Measurements from ENCODE around the gene ATP10A. TPM values are rescaled to one million over a fixed set of nuclear protein-coding genes. Genes with fewer than 3 reads are reported as not detected.

The ATP10A gene
- total RNA-seq, 1 donor from 2014 or later, result 7.6 TPM

- TF ChIP-seq, protein P1, sequence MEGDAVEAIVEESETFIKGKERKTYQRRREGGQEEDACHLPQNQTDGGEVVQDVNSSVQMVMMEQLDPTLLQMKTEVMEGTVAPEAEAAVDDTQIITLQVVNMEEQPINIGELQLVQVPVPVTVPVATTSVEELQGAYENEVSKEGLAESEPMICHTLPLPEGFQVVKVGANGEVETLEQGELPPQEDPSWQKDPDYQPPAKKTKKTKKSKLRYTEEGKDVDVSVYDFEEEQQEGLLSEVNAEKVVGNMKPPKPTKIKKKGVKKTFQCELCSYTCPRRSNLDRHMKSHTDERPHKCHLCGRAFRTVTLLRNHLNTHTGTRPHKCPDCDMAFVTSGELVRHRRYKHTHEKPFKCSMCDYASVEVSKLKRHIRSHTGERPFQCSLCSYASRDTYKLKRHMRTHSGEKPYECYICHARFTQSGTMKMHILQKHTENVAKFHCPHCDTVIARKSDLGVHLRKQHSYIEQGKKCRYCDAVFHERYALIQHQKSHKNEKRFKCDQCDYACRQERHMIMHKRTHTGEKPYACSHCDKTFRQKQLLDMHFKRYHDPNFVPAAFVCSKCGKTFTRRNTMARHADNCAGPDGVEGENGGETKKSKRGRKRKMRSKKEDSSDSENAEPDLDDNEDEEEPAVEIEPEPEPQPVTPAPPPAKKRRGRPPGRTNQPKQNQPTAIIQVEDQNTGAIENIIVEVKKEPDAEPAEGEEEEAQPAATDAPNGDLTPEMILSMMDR (IDR thresholded peaks at IDR 0.05; ENCODE audit: insufficient read depth, low read length, poor library complexity, severe bottlenecking), result no peak
- Histone ChIP-seq H3K36me3 (ENCODE audit: control insufficient read depth, insufficient read depth, low read length) (no peaks in the 10 kb centered on the region), H3K4me3 (ENCODE audit: low read depth, low read length) (no peak overlapping the region), H3K27me3 (ENCODE audit: control insufficient read depth, insufficient read depth, low read length) (no peaks in the 10 kb centered on the region)
- DNase-seq (ENCODE audit: low read depth), result no peak
These were observed 61.4 kb downstream of the ATP10A start for GRCh38 chr15:25801586-25802284.

GRCh38 chr15:25800761-25801515, 62.2 kb downstream of the ATP10A start:
- no peaks in the 10 kb centered on the region for H3K27me3 ChIP-seq (ENCODE audit: control insufficient read depth, insufficient read depth, low read length)

DNA sequence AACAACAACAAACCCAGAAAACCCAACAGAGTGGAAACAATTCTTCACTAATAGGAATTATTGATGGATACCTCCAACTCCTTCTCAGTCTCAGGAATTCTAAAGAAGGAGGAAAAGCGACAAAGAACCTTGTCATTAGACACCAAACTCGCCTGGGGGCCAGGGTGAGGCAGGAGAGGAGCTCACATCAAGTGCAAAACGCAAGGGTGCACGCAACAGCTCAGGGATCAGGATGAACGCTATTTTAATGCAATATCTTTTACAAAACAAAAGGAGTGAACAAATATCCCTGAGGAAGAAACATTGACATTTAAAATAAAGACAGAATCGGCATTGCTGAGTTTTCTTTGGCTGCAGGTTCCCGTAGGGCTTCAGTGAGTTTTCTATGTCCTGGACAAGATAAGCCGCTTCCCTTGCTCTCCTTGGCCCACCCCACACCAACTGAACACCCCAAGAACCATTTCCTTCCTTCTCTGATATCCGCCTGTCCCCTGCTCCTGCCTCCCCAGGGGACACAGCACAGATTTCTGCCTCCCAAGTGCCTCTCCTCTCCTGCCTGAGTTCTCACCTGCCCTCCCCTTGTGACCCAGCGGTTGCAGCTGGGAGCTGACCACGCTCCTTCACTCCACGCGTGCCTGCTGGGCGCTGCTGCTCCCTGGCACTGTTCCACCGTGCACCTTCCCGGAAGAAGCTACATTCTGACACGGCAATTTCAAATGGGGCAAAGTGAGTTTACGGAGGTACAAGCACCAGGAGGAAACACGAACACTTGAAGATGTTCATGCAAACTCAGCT, 63.0 kb downstream of the ATP10A start:
- H3K4me3 ChIP-seq (ENCODE audit: low read depth, low read length), result no peak overlapping the region
- H3K27me3 ChIP-seq (ENCODE audit: control insufficient read depth, insufficient read depth, low read length), result no peaks in the 10 kb centered on the region
- TF ChIP-seq, protein P1 (IDR thresholded peaks at IDR 0.05; ENCODE audit: insufficient read depth, low read length, poor library complexity, severe bottlenecking), result no peak
- no peaks in the 10 kb centered on the region for H3K36me3 ChIP-seq (ENCODE audit: control insufficient read depth, insufficient read depth, low read length)
- DNase-seq (ENCODE audit: low read depth), result no peak

More at GRCh38 chr15:25800761-25801515, 62.2 kb downstream of the ATP10A start:
- Histone ChIP-seq H3K36me3 (ENCODE audit: control insufficient read depth, insufficient read depth, low read length) (no peaks in the 10 kb centered on the region), H3K4me3 (ENCODE audit: low read depth, low read length) (no peak overlapping the region)
- TF ChIP-seq, protein P1 (IDR thresholded peaks at IDR 0.05; ENCODE audit: insufficient read depth, low read length, poor library complexity, severe bottlenecking), result no peak
- DNase-seq (ENCODE audit: low read depth), result no peak

DNA sequence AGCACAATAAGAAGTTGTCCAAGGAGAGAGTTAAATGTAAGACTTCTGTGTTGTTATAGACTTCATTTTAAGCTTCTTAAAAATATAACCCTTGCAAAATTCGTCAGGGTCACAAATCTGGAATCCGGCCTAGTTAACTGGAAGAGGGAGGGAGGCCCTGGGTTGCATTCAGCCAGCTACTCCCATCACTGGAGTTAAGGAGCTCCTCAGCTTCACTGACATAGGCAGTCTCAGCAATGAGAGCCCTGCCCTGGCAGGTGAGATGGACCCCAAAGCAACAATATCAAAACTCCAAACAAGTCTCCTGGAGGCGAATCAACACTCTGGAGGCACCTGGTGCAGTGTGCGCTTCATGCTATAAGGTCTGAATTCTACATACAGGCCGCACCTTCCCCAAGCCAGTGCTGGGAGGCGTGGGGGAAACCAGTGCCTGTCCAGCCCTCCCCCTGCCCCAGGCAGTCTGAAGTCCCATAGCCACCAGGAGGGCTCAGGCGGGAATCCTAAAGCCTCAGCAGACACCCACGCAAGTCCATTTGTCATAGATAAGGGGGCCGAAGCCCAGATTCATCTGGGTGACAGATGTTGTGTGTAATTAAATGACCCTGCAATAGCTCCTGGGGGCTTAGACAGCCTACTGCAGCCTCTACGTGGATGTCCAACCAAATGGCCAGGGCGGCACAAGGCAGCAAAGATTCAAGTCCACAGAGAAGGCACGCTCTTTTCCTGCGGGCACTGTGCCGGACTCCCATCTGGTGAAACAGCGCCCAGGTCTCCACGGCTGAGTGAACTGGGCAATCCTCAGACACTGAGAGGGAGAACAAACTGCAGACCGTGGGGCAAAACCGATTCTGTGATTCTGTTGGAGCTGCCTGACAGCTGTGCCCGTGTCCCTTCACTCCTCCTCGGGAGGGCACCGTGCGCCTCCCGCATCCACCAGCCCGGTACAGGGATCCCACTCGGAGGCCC, 64.9 kb downstream of the ATP10A start:
- Histone ChIP-seq H3K36me3 (ENCODE audit: control insufficient read depth, insufficient read depth, low read length) (no peaks in the 10 kb centered on the region), H3K4me3 (ENCODE audit: low read depth, low read length) (no peak overlapping the region), H3K27me3 (ENCODE audit: control insufficient read depth, insufficient read depth, low read length) (no peaks in the 10 kb centered on the region)
- DNase-seq (ENCODE audit: low read depth), result no peak
- TF ChIP-seq, protein P1 (IDR thresholded peaks at IDR 0.05; ENCODE audit: insufficient read depth, low read length, poor library complexity, severe bottlenecking), result no peak

- DNase-seq (ENCODE audit: low read depth), result no peak
- Histone ChIP-seq H3K36me3 (ENCODE audit: control insufficient read depth, insufficient read depth, low read length) (no peaks in the 10 kb centered on the region), H3K27me3 (ENCODE audit: control insufficient read depth, insufficient read depth, low read length) (no peaks in the 10 kb centered on the region), H3K4me3 (ENCODE audit: low read depth, low read length) (no peak overlapping the region)
- TF ChIP-seq, protein P1 (IDR thresholded peaks at IDR 0.05; ENCODE audit: insufficient read depth, low read length, poor library complexity, severe bottlenecking), result no peak
These were observed 65.6 kb downstream of the ATP10A start for GRCh38 chr15:25797511-25797935.

All from kidney epithelial cell (primary cell).